Ramos (cell line): ENCODE results near the gene KCNMB3.
"Not testable (repeated sequence)": the region's sequence is repeated elsewhere in the genome, so short reads cannot be mapped to it uniquely, and the experiment has no call there.

Experiments used
- in situ Hi-C: fragments of 300-500 bp; cut with MboI; formaldehyde crosslinking; loops from one replicate; pipeline ENCODE4 v1.14.3; 2022; ENCODE audit warnings: low sequenced_read_pairs; ENCODE audit not compliant: unreplicated experiment

Gene KCNMB3

GRCh38 chr3:179265875-179266274 lies 15.0 kb upstream of the KCNMB3 start:
- in situ Hi-C loops = no loop called here

GRCh38 chr3:179265092-179265491 lies 14.2 kb upstream of the KCNMB3 start:
- in situ Hi-C loops = no loop called here

GRCh38 chr3:179264449-179264848 lies 13.5 kb upstream of the KCNMB3 start:
- in situ Hi-C loops = no loop called here

GRCh38 chr3:179263134-179263533 lies 12.2 kb upstream of the KCNMB3 start:
- in situ Hi-C loops = no loop called here

- in situ Hi-C loops = no loop called here
Observed at GRCh38 chr3:179260949-179261765, 10.2 kb upstream of the KCNMB3 start.

- in situ Hi-C loops = not testable (repeated sequence)
Observed at GRCh38 chr3:179259959-179260756, 9.2 kb upstream of the KCNMB3 start.

GRCh38 chr3:179258820-179259219 lies 7.9 kb upstream of the KCNMB3 start:
- in situ Hi-C loops = no loop called here

- in situ Hi-C loops = not testable (repeated sequence)
Observed at GRCh38 chr3:179257742-179258141, 6.8 kb upstream of the KCNMB3 start.

- in situ Hi-C loops = no loop called here
Observed at GRCh38 chr3:179256813-179257212, 5.9 kb upstream of the KCNMB3 start.

GRCh38 chr3:179247289-179248015 lies 3.5 kb downstream of the KCNMB3 start:
- in situ Hi-C loops = no loop called here

- in situ Hi-C loops = no loop called here
Observed at GRCh38 chr3:179244878-179245277, 6.0 kb downstream of the KCNMB3 start.

GRCh38 chr3:179242859-179243258 lies 8.1 kb downstream of the KCNMB3 start:
- in situ Hi-C loops = not testable (repeated sequence)

GRCh38 chr3:179240299-179240698 lies 10.6 kb downstream of the KCNMB3 start:
- in situ Hi-C loops = not testable (repeated sequence)

- in situ Hi-C loops = no loop called here
Observed at GRCh38 chr3:179236669-179237301, 14.1 kb downstream of the KCNMB3 start.

GRCh38 chr3:179234199-179234598 lies 16.7 kb downstream of the KCNMB3 start:
- in situ Hi-C loops = no loop called here

GRCh38 chr3:179233043-179233442 lies 17.9 kb downstream of the KCNMB3 start:
- in situ Hi-C loops = no loop called here

GRCh38 chr3:179229177-179229576 lies 21.7 kb downstream of the KCNMB3 start:
- in situ Hi-C loops = no loop called here

GRCh38 chr3:179227349-179227748 lies 23.6 kb downstream of the KCNMB3 start:
- in situ Hi-C loops = no loop called here

GRCh38 chr3:179224584-179224983 lies 26.3 kb downstream of the KCNMB3 start:
- in situ Hi-C loops = no loop called here

GRCh38 chr3:179223548-179223947 lies 27.4 kb downstream of the KCNMB3 start:
- in situ Hi-C loops = no loop called here
